ENCODE results near the gene CLIC4. TPM values are rescaled to one million over a fixed set of nuclear protein-coding genes. Genes with fewer than 3 reads are reported as not detected.

CLIC4 gene
- total and polyA plus RNA-seq, 10 of the 15 experiments (the other 5 are each of a cell fraction or from before 2014, with no cell fraction given) = 20.4 to 107 (median 69.6) TPM

DNA sequence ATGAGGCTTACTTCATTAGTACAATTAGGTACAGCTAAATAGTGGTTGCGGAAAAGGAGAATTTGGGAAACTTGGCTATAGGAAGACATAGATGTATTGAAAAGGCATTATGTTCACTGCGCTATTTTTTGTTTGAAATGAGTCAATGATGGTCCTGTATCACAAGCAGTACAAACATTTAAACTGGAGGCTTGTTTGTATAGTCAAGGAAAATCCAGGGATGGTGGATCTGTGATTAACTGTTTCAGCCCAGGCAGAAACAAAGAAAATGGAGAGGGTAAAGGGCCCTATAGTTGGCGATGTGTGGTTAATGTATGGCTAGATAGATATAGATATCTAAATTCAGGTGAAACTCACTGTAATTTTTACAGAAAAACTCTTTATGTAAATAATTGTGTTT is 79.9 kb downstream of the CLIC4 start:
- ChIA-PET POLR2A (interaction anchor here (0.8 to 2.2 kb wide), 4 partner anchors 9 to 137 kb away, joined by 3 to 7 read pairs (median 5); partner anchors contain the start of gene CLIC4), CTCF (interaction anchor here (0.7 to 16.2 kb wide), 11 partner anchors 11 to 238 kb away, joined by 3 to 655 read pairs (median 4); partner anchors contain the start of gene CLIC4), RAD21 (ENCODE audit: unreplicated experiment) (interaction anchor here (1.0 to 10.7 kb wide), 9 partner anchors 10 to 238 kb away, joined by 3 to 377 read pairs (median 6); partner anchors contain the start of gene CLIC4), SMC1A (ENCODE audit: uncharacterized antibody, unreplicated experiment) (interaction anchor here (0.6 to 10.5 kb wide), 14 partner anchors 8 to 172 kb away, joined by 3 to 412 read pairs (median 4); partner anchors contain the start of gene CLIC4)
- TF ChIP-seq RBBP5 (conservative IDR thresholded peaks at IDR 0.05) (no peak), IKZF1 (conservative IDR thresholded peaks at IDR 0.05) (no peak), ESRRA (IDR thresholded peaks at IDR 0.05; ENCODE audit: low read length) (no peak), GATAD2B (conservative IDR thresholded peaks at IDR 0.05; ENCODE audit: low read depth) (no peak), DPF2 (IDR thresholded peaks at IDR 0.05) (no peak), SMAD5 (IDR thresholded peaks at IDR 0.05; ENCODE audit: low read depth) (no peak), SMARCA5 (IDR thresholded peaks at IDR 0.05) (no peak), FOXK2 (IDR thresholded peaks at IDR 0.05) (no peak), CBX3 (IDR thresholded peaks at IDR 0.05; ENCODE audit: borderline replicate concordance, low read depth) (no peak), RELA (IDR thresholded peaks at IDR 0.05; ENCODE audit: borderline replicate concordance, partially characterized antibody) (no peak), REST (IDR thresholded peaks at IDR 0.05; ENCODE audit: low read depth, low read length) (no peak), TCF12 (IDR thresholded peaks at IDR 0.05; ENCODE audit: low read depth, low read length) (no peak), MXI1 (IDR thresholded peaks at IDR 0.05; ENCODE audit: low read depth, low read length) (no peak)
- TF ChIP-seq, protein P1, sequence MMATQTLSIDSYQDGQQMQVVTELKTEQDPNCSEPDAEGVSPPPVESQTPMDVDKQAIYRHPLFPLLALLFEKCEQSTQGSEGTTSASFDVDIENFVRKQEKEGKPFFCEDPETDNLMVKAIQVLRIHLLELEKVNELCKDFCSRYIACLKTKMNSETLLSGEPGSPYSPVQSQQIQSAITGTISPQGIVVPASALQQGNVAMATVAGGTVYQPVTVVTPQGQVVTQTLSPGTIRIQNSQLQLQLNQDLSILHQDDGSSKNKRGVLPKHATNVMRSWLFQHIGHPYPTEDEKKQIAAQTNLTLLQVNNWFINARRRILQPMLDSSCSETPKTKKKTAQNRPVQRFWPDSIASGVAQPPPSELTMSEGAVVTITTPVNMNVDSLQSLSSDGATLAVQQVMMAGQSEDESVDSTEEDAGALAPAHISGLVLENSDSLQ (IDR thresholded peaks at IDR 0.05) = no peak
- TF ChIP-seq, protein P2, sequence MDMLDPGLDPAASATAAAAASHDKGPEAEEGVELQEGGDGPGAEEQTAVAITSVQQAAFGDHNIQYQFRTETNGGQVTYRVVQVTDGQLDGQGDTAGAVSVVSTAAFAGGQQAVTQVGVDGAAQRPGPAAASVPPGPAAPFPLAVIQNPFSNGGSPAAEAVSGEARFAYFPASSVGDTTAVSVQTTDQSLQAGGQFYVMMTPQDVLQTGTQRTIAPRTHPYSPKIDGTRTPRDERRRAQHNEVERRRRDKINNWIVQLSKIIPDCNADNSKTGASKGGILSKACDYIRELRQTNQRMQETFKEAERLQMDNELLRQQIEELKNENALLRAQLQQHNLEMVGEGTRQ (IDR thresholded peaks at IDR 0.05; ENCODE audit: borderline replicate concordance, low read depth, low read length) = no peak
- no peak for FAIRE-seq
- no TSS peak for BruUV-seq (replicated peaks)
- H4K20me1 ChIP-seq (ENCODE audit: control insufficient read depth, insufficient read depth) = no peaks in the 10 kb centered on the region
- H3K36me3 ChIP-seq (ENCODE audit: control insufficient read depth in 2 of 2, insufficient read depth in 2 of 2, low read length in 1 of 2) = peaks cover 0 to 5% of the 10 kb centered on the region in 2 experiments; a peak in 2 of 4 replicates
- intact Hi-C loops (cut with micrococcal nuclease; ENCODE audit: unreplicated experiment) (no loop called here), in situ Hi-C loops (cut with MboI) (no loop called here)
- no peak overlapping the region for H3K9ac ChIP-seq (ENCODE audit: control insufficient read depth, insufficient read depth, low read length)
- H3K9me3 ChIP-seq (replicated peaks; ENCODE audit: control insufficient read depth, insufficient read depth, low read length) = no peaks in the 10 kb centered on the region
- no peak overlapping the region for H2AFZ ChIP-seq (ENCODE audit: control insufficient read depth, low read depth, low read length)
- DNase-seq (ENCODE audit: low read depth, low spot score) = no peak
- WGBS (ENCODE audit: insufficient coverage, insufficient replicate concordance, low lambda C conversion rate, missing lambda C conversion rate) = 91% methylated on average over 3 of the region's 3 CpGs
- peaks cover 3% of the 10 kb centered on the region; the same call in 1 of the 2 replicates for H3K79me2 ChIP-seq (ENCODE audit: control insufficient read depth, insufficient read depth, low read length)
- no peak overlapping the region for H3K27ac ChIP-seq (ENCODE audit: control insufficient read depth, insufficient read depth)
- no peak overlapping the region for H3K4me2 ChIP-seq (ENCODE audit: control insufficient read depth, insufficient read depth)
- H3K4me1 ChIP-seq (ENCODE audit: control insufficient read depth, insufficient read depth, low read length) = peaks cover 3% of the 10 kb centered on the region; the same call in 1 of the 2 replicates
- H3K27me3 ChIP-seq (replicated peaks in 1 of 2; ENCODE audit: control insufficient read depth in 2 of 2, insufficient read depth in 2 of 2, low read length in 1 of 2) = no peaks in the 10 kb centered on the region
- no peak overlapping the region for H3K4me3 ChIP-seq
- no peak for ATAC-seq
